Measurements from ENCODE around the gene NSD2.

- TF ChIP-seq EZH2 (IDR thresholded peaks at IDR 0.05) (no peak), POLR2AphosphoS5 (IDR thresholded peaks at IDR 0.05; ENCODE audit: borderline replicate concordance, low read depth, low read length) (no peak)
These were observed 90.4 kb downstream of the NSD2 start for GRCh38 chr4:1961563-1961962.
